DND-41 (cell line): ENCODE results near the gene STPG2.

Experiments
- ATAC-seq: fragments of 200-7000 bp; cut with Tn5 transposase; 3 replicates; pipeline ENCODE4 v1.9.1; 2021; ENCODE audit warnings: low read depth; ENCODE audit not compliant: insufficient read depth
- DNase-seq: peaks from one replicate; pipeline ENCODE4 v3.0.0-alpha.2; 2020
- H2AFZ ChIP-seq: 2 replicates; pipeline ENCODE4 v1.6.0; 2012; ENCODE audit warnings: low read depth, low read length
- H3K27ac ChIP-seq: 2 replicates; pipeline ENCODE4 v1.5.1; 2012; ENCODE audit warnings: low read length, inconsistent platforms
- H3K27me3 ChIP-seq: fragments of 200-600 bp; sonication (generic); 2 replicates; pipeline ENCODE4 v1.6.0; 2012; ENCODE audit warnings: low read length, mild to moderate bottlenecking, inconsistent platforms; ENCODE audit not compliant: insufficient read depth, poor library complexity
- H3K36me3 ChIP-seq: 2 replicates; pipeline ENCODE4 v1.5.1; 2012; ENCODE audit warnings: low read length, inconsistent platforms; ENCODE audit not compliant: insufficient read depth
- H3K4me1 ChIP-seq: 2 replicates; pipeline ENCODE4 v1.5.1; 2012; ENCODE audit warnings: mild to moderate bottlenecking, low read length; ENCODE audit not compliant: insufficient read depth
- H3K4me2 ChIP-seq: 2 replicates; pipeline ENCODE4 v1.6.0; 2012; ENCODE audit warnings: mild to moderate bottlenecking, moderate library complexity, low read length, inconsistent platforms; ENCODE audit not compliant: insufficient read depth
- H3K4me3 ChIP-seq, 2 experiments: fragments of 200-600 bp in 1 of 2; shearing (Covaris generic) in 1 of 2; 2 replicates each; pipeline ENCODE4 v1.5.1; 2012 to 2016; ENCODE audit warnings: inconsistent platforms in 2 of 2, low read length in 2 of 2, mild to moderate bottlenecking in 2 of 2, low read depth in 1 of 2, moderate library complexity in 1 of 2
- H3K79me2 ChIP-seq: 2 replicates; pipeline ENCODE4 v1.6.0; 2012; ENCODE audit warnings: low read length, inconsistent platforms; ENCODE audit not compliant: insufficient read depth
- H3K9ac ChIP-seq: 2 replicates; pipeline ENCODE4 v1.6.0; 2012; ENCODE audit warnings: low read depth, mild to moderate bottlenecking, inconsistent platforms, low read length, moderate library complexity
- H3K9me3 ChIP-seq: 2 replicates; pipeline ENCODE4 v1.5.1; 2012; ENCODE audit warnings: low read length, moderate library complexity, mild to moderate bottlenecking, inconsistent platforms; ENCODE audit not compliant: insufficient read depth, severe bottlenecking
- H4K20me1 ChIP-seq: 2 replicates; pipeline ENCODE4 v1.6.0; 2012; ENCODE audit warnings: low read length; ENCODE audit not compliant: insufficient read depth
- EZH2 ChIP-seq: IDR thresholded peaks from 3 replicates; pipeline ENCODE4 v1.6.1; 2012; ENCODE audit warnings: borderline replicate concordance, low read depth, mild to moderate bottlenecking, moderate library complexity, low read length, inconsistent platforms; ENCODE audit not compliant: severe bottlenecking
- TF ChIP-seq, protein P1 (sequence below): IDR thresholded peaks from 2 replicates; pipeline ENCODE4 v1.5.1; 2012; ENCODE audit warnings: borderline replicate concordance, low read length, moderate library complexity, mild to moderate bottlenecking; ENCODE audit not compliant: poor library complexity, severe bottlenecking; ENCODE audit errors: extremely low read depth

STPG2 gene

GRCh38 chr4:98110214-98110613, 33.1 kb downstream of the STPG2 start:
- no peak overlapping the region for H3K27ac ChIP-seq
- no peaks in the 10 kb centered on the region for H3K9me3 ChIP-seq
- H3K4me3 ChIP-seq: no peak overlapping the region
- no peak for DNase-seq
- TF ChIP-seq EZH2: no peak
- TF ChIP-seq, protein P1, sequence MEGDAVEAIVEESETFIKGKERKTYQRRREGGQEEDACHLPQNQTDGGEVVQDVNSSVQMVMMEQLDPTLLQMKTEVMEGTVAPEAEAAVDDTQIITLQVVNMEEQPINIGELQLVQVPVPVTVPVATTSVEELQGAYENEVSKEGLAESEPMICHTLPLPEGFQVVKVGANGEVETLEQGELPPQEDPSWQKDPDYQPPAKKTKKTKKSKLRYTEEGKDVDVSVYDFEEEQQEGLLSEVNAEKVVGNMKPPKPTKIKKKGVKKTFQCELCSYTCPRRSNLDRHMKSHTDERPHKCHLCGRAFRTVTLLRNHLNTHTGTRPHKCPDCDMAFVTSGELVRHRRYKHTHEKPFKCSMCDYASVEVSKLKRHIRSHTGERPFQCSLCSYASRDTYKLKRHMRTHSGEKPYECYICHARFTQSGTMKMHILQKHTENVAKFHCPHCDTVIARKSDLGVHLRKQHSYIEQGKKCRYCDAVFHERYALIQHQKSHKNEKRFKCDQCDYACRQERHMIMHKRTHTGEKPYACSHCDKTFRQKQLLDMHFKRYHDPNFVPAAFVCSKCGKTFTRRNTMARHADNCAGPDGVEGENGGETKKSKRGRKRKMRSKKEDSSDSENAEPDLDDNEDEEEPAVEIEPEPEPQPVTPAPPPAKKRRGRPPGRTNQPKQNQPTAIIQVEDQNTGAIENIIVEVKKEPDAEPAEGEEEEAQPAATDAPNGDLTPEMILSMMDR: no peak
- H3K36me3 ChIP-seq: no peaks in the 10 kb centered on the region
- ATAC-seq: no peak
- H4K20me1 ChIP-seq: no peaks in the 10 kb centered on the region
- no peak overlapping the region for H3K4me2 ChIP-seq
- H3K4me1 ChIP-seq: no peaks in the 10 kb centered on the region
- H3K9ac ChIP-seq: no peak overlapping the region
- H2AFZ ChIP-seq: no peak overlapping the region
- H3K27me3 ChIP-seq: no peaks in the 10 kb centered on the region
- H3K79me2 ChIP-seq: no peaks in the 10 kb centered on the region

DNA sequence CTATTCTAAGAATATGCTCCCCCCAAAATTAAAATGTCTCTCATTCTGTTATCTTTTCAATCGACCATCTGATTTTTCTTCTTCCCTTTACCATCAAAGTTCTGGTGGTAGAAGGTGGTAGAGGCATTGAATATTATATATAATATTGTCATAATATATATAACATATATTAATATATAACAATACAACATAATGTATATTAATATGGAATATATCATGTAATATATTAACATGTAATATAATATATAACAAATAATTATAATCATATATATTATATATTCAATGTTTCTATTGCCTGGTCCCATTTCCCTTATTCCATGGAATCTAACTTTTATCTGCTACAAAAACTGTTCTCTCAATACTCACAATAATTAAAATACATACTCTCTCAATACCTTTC, 40.6 kb downstream of the STPG2 start:
- no peak for DNase-seq
- Histone ChIP-seq H4K20me1 (no peaks in the 10 kb centered on the region), H2AFZ (no peak overlapping the region), H3K27ac (no peak overlapping the region), H3K4me2 (no peak overlapping the region), H3K4me1 (no peaks in the 10 kb centered on the region), H3K9me3 (no peaks in the 10 kb centered on the region), H3K27me3 (no peaks in the 10 kb centered on the region), H3K79me2 (no peaks in the 10 kb centered on the region), H3K36me3 (no peaks in the 10 kb centered on the region), H3K9ac (no peak overlapping the region), H3K4me3 (no peak overlapping the region)
- no peak for ATAC-seq
- TF ChIP-seq, protein P1: no peak
- TF ChIP-seq EZH2: no peak

DNA sequence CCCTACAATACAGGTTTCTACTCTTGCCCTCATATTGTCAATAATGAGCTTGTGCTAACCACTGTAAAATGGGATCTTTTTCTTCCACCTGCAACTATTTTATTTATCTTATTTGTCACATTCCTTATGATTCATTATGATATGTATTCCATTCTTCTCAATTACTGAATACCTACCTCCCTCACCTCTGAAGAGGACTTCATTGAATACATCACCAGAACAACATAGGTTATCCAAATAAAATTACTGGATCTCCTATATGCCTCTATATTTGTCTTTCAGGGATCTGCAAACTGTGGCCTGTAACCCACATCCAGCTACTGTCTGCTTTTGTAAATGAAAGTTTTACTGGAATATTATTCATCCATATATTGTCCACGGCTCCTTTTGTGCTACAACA, 41.3 kb downstream of the STPG2 start:
- H3K79me2 ChIP-seq: no peaks in the 10 kb centered on the region
- no peaks in the 10 kb centered on the region for H3K9me3 ChIP-seq
- no peak overlapping the region for H3K9ac ChIP-seq
- no peaks in the 10 kb centered on the region for H3K36me3 ChIP-seq
- H3K27me3 ChIP-seq: no peaks in the 10 kb centered on the region
- H4K20me1 ChIP-seq: no peaks in the 10 kb centered on the region
- H3K27ac ChIP-seq: no peak overlapping the region
- no peak for DNase-seq
- no peak overlapping the region for H2AFZ ChIP-seq
- H3K4me2 ChIP-seq: no peak overlapping the region
- no peaks in the 10 kb centered on the region for H3K4me1 ChIP-seq
- ATAC-seq: no peak
- TF ChIP-seq EZH2: no peak
- TF ChIP-seq, protein P1: no peak
- H3K4me3 ChIP-seq: no peak overlapping the region

- no peak overlapping the region for H3K4me2 ChIP-seq
- H3K79me2 ChIP-seq: no peaks in the 10 kb centered on the region
- H4K20me1 ChIP-seq: no peaks in the 10 kb centered on the region
- H3K27me3 ChIP-seq: no peaks in the 10 kb centered on the region
- DNase-seq (no peak), ATAC-seq (no peak)
- TF ChIP-seq EZH2: no peak
- TF ChIP-seq, protein P1: no peak
- no peaks in the 10 kb centered on the region for H3K4me1 ChIP-seq
- no peak overlapping the region for H3K4me3 ChIP-seq
- no peak overlapping the region for H3K9ac ChIP-seq
- H2AFZ ChIP-seq: no peak overlapping the region
- peaks cover 7% of the 10 kb centered on the region for H3K9me3 ChIP-seq
- H3K27ac ChIP-seq: no peak overlapping the region
- H3K36me3 ChIP-seq: no peaks in the 10 kb centered on the region
Observed at GRCh38 chr4:98098764-98099163, 44.5 kb downstream of the STPG2 start.
